Measurements from ENCODE around the gene ARFGAP3. TPM values are rescaled to one million over a fixed set of nuclear protein-coding genes. Genes with fewer than 3 reads are reported as not detected.
"Not testable (repeated sequence)": the region's sequence is repeated elsewhere in the genome, so short reads cannot be mapped to it uniquely, and the experiment has no call there.

The ARFGAP3 gene
- total RNA-seq, 1 donor from 2014 or later: 80.8 TPM

DNA sequence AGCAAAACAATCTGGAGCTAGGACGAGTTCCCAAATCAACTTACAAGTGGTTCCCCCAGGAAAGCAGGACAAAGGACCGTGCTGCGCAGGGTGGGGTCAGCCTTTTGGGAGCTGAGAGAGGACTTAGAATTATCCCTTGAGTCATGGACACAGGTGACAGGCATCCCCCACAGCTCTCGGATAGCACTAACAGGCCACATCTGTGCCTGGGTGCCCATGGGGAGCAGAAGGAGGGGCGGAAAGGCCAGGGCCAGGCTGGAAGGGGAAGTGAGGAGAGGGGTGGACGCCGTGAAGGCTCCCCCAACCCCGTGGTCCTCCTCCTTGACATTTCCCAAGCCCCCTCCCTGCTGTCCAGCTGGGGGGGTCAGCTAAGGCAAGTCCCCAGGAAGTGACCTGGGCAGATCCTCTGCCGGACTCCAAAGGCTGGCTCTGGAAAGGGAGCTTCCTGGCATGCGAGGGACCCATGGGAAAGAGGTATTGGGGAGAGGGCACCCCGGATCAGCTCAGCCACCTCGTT, 104.8 kb downstream of the ARFGAP3 start:
- no peak for DNase-seq (ENCODE audit: low spot score)
- Mint-ChIP-seq H3K27ac (ENCODE audit: unreplicated experiment) (no peak overlapping the region), H3K36me3 (ENCODE audit: low read depth) (no peaks in the 10 kb centered on the region), H3K4me1 (ENCODE audit: low read depth) (peaks cover 17% of the 10 kb centered on the region), H3K4me3 (ENCODE audit: unreplicated experiment) (no peak overlapping the region), H3K27me3 (ENCODE audit: low read depth) (no peaks in the 10 kb centered on the region), H3K9me3 (ENCODE audit: low read depth) (no peaks in the 10 kb centered on the region)
- TF ChIP-seq, protein P1, sequence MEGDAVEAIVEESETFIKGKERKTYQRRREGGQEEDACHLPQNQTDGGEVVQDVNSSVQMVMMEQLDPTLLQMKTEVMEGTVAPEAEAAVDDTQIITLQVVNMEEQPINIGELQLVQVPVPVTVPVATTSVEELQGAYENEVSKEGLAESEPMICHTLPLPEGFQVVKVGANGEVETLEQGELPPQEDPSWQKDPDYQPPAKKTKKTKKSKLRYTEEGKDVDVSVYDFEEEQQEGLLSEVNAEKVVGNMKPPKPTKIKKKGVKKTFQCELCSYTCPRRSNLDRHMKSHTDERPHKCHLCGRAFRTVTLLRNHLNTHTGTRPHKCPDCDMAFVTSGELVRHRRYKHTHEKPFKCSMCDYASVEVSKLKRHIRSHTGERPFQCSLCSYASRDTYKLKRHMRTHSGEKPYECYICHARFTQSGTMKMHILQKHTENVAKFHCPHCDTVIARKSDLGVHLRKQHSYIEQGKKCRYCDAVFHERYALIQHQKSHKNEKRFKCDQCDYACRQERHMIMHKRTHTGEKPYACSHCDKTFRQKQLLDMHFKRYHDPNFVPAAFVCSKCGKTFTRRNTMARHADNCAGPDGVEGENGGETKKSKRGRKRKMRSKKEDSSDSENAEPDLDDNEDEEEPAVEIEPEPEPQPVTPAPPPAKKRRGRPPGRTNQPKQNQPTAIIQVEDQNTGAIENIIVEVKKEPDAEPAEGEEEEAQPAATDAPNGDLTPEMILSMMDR (IDR thresholded peaks at IDR 0.05): no peak

DNA sequence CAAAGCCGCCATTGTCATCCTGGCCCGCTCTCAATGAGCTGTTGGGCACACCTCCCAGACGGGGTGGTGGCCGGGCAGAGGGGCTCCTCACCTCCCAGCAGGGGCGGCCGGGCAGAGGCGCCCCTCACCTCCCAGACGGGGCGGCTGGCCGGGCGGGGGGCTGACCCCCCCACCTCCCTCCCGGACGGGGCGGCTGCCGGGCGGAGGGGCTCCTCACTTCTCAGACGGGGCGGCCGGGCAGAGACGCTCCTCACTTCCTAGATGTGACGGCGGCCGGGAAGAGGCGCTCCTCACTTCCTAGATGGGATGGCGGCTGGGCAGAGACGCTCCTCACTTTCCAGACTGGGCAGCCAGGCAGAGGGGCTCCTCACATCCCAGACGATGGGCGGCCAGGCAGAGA, 106.7 kb downstream of the ARFGAP3 start:
- not testable (repeated sequence) for DNase-seq (ENCODE audit: low spot score); H3K9me3 Mint-ChIP-seq (ENCODE audit: low read depth); H3K27ac Mint-ChIP-seq (ENCODE audit: unreplicated experiment); H3K27me3 Mint-ChIP-seq (ENCODE audit: low read depth); H3K36me3 Mint-ChIP-seq (ENCODE audit: low read depth); H3K4me3 Mint-ChIP-seq (ENCODE audit: unreplicated experiment)
- peaks cover 17% of the 10 kb centered on the region for H3K4me1 Mint-ChIP-seq (ENCODE audit: low read depth)

DNA sequence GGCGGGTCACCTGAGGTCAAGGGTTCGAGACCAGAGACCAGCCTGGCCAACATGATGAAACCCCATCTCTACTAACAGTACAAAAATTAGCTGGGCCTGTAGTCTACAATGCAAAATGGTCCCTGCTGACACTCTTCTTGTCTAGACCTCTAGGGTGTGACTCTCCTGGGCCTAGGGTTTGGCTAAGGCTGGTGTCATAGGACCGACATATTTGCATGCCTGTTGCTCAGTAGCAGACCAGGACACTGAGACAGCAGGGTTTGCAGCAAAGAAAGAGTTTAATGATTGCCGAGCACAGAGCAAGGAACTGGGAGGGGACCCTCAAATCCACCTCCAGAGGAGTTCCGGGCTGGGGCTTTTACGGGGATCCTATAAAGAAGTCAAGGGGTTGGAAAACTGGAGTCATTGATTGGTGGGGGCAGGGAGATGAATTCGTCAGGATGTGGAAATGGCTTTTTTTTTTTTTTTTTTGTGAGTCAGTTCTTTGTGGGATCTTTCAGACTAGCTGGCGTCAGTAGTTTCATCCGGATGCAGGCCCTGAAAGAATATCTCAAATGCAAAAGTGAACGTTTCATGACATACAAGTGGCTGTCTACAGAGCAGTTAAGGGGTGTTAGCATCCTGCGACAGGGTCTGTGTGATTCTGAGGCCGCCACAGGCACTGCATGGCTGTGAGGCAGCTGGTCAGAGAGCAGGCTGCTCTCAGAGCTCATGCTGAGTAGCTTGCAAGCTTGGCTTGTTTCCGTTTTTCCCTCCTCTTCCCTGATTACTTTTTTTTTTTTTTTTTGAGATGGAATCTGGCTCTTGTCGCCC, 109.2 kb downstream of the ARFGAP3 start:
- Mint-ChIP-seq H3K4me3 (ENCODE audit: unreplicated experiment) (no peak overlapping the region), H3K9me3 (ENCODE audit: low read depth) (no peaks in the 10 kb centered on the region), H3K4me1 (ENCODE audit: low read depth) (peaks cover 31% of the 10 kb centered on the region), H3K36me3 (ENCODE audit: low read depth) (no peaks in the 10 kb centered on the region), H3K27me3 (ENCODE audit: low read depth) (no peaks in the 10 kb centered on the region), H3K27ac (ENCODE audit: unreplicated experiment) (peak overlapping the region; percentile 92)
- TF ChIP-seq, protein P1 (IDR thresholded peaks at IDR 0.05): no peak
- no peak for DNase-seq (ENCODE audit: low spot score)

Other genes starting within 250 kb of the ARFGAP3 start
- gene POLDIP3, start 242.4 kb downstream of the ARFGAP3 start, total RNA-seq: 47.3 to 49.2 TPM (median 48.0 TPM) in 3 replicates
- 0.85 to 1.8 TPM in 2 of 3 replicates, not detected in the other for gene ATP5MGL, start 216.7 kb downstream of the ARFGAP3 start, total RNA-seq
- gene CYB5R3, start 207.9 kb downstream of the ARFGAP3 start, total RNA-seq: 279 to 383 TPM (median 382 TPM) in 3 replicates
- gene A4GALT, start 136.4 kb downstream of the ARFGAP3 start, total RNA-seq: 5.2 to 23.8 TPM (median 22.0 TPM) in 3 replicates
- gene PACSIN2, start 157.9 kb upstream of the ARFGAP3 start, total RNA-seq: 58.9 to 93.4 TPM (median 82.1 TPM) in 3 replicates
- 16.7 to 18.8 TPM (median 18.1 TPM) in 3 replicates for gene TTLL1, start 232.1 kb upstream of the ARFGAP3 start, total RNA-seq